ENCODE results near the gene ISYNA1. TPM values are rescaled to one million over a fixed set of nuclear protein-coding genes. Genes with fewer than 3 reads are reported as not detected.

Gene ISYNA1
- polyA plus RNA-seq, 3 donors, result 3.7 TPM; not detected in 2

- Histone ChIP-seq H3K27me3 (ENCODE audit: control insufficient read depth in 2 of 2, insufficient read depth in 2 of 2, low read length in 2 of 2) (no peaks in the 10 kb centered on the region), H3K4me3 (replicated peaks in 1 of 3; ENCODE audit: low read depth in 2 of 3, low read length in 3 of 3) (peak overlapping the region; percentile 57 to 100 (median 97)), H3K36me3 (replicated peaks in 1 of 2; ENCODE audit: control insufficient read depth in 1 of 2, insufficient read depth in 2 of 2, low read length in 2 of 2) (peaks cover 46 to 64% of the 10 kb centered on the region in 2 donors), H3K9ac (ENCODE audit: insufficient read depth, low read length, poor library complexity, severe bottlenecking) (peak overlapping the region; percentile 83), H4K20me1 (ENCODE audit: insufficient read depth, low read length) (peaks cover 76% of the 10 kb centered on the region), H3K9me3 (replicated peaks in 1 of 2; ENCODE audit: control insufficient read depth in 1 of 2, insufficient read depth in 1 of 2, low read length in 2 of 2) (no peaks in the 10 kb centered on the region), H2AFZ (ENCODE audit: insufficient read depth, low read depth, low read length, poor library complexity, severe bottlenecking) (no peak overlapping the region), H3K79me2 (ENCODE audit: insufficient read depth, low read length) (peaks cover 91% of the 10 kb centered on the region), H3K27ac (ENCODE audit: low read depth in 1 of 2, low read length in 2 of 2) (peak overlapping the region; percentile 96 to 97), H3K4me1 (ENCODE audit: control insufficient read depth in 1 of 2, insufficient read depth in 2 of 2, low read length in 2 of 2) (peaks cover 77 to 94% of the 10 kb centered on the region in 2 donors), H3K4me2 (replicated peaks; ENCODE audit: extremely low read depth, low read length, poor library complexity, severe bottlenecking) (peak overlapping the region; percentile 98)
- Mint-ChIP-seq H3K27ac (peak overlapping the region; percentile 95 to 99 (median 98)), H3K4me1 (peaks cover 63% of the 10 kb centered on the region), H3K4me3 (peak overlapping the region; percentile 96 to 98), H3K9me3 (peaks cover 0 to 3% (median under 1%) of the 10 kb centered on the region in 7 donors), H3K27me3 (ENCODE audit: low read depth in 3 of 3) (peaks cover 0 to 4% (median 3%) of the 10 kb centered on the region in 3 donors), H3K36me3 (peaks cover 60 to 78% of the 10 kb centered on the region in 2 donors)
- intact Hi-C loops (cut with micrococcal nuclease), result loop anchor here in 1 of 2 donors (1.0 to 5.0 kb wide), 3 partner anchors 8 to 221 kb away; partner anchors contain the start of genes IFI30 and SSBP4
- WGBS (ENCODE audit: insufficient coverage), result 0% methylated on average over 1 of the region's 5 CpGs
- DNase-seq, result peak; percentile 55 to 65 (median 61)
- no peak for TF ChIP-seq CTCF (IDR thresholded peaks at IDR 0.05)
Observed at GRCh38 chr19:18392926-18393325, 45.0 kb downstream of the ISYNA1 start.

- Histone ChIP-seq H3K4me2 (replicated peaks; ENCODE audit: extremely low read depth, low read length, poor library complexity, severe bottlenecking) (peak overlapping the region; percentile 98), H3K4me3 (replicated peaks in 1 of 3; ENCODE audit: low read depth in 2 of 3, low read length in 3 of 3) (peak overlapping the region; percentile 57 to 100 (median 97)), H2AFZ (ENCODE audit: insufficient read depth, low read depth, low read length, poor library complexity, severe bottlenecking) (no peak overlapping the region), H3K9me3 (replicated peaks in 1 of 2; ENCODE audit: control insufficient read depth in 1 of 2, insufficient read depth in 1 of 2, low read length in 2 of 2) (no peaks in the 10 kb centered on the region), H3K27me3 (ENCODE audit: control insufficient read depth in 2 of 2, insufficient read depth in 2 of 2, low read length in 2 of 2) (no peaks in the 10 kb centered on the region), H3K9ac (ENCODE audit: insufficient read depth, low read length, poor library complexity, severe bottlenecking) (peak overlapping the region; percentile 83), H4K20me1 (ENCODE audit: insufficient read depth, low read length) (peaks cover 76% of the 10 kb centered on the region), H3K79me2 (ENCODE audit: insufficient read depth, low read length) (peaks cover 86% of the 10 kb centered on the region), H3K4me1 (ENCODE audit: control insufficient read depth in 1 of 2, insufficient read depth in 2 of 2, low read length in 2 of 2) (peaks cover 78 to 95% of the 10 kb centered on the region in 2 donors), H3K27ac (ENCODE audit: low read depth in 1 of 2, low read length in 2 of 2) (peak overlapping the region; percentile 96 to 97), H3K36me3 (replicated peaks in 1 of 2; ENCODE audit: control insufficient read depth in 1 of 2, insufficient read depth in 2 of 2, low read length in 2 of 2) (peaks cover 46 to 64% of the 10 kb centered on the region in 2 donors)
- H3K36me3 Mint-ChIP-seq, result peaks cover 60 to 78% of the 10 kb centered on the region in 2 donors
- no peak for TF ChIP-seq CTCF (IDR thresholded peaks at IDR 0.05)
- peaks cover 65% of the 10 kb centered on the region for H3K4me1 Mint-ChIP-seq
- 0% methylated on average over 2 of the region's 11 CpGs for WGBS (ENCODE audit: insufficient coverage)
- peaks cover 0 to 8% (median 3%) of the 10 kb centered on the region in 3 donors for H3K27me3 Mint-ChIP-seq (ENCODE audit: low read depth in 3 of 3)
- H3K4me3 Mint-ChIP-seq, result peak overlapping the region; percentile 96 to 98
- DNase-seq, result peak; percentile 95 to 96 (median 96)
- peak overlapping the region; percentile 95 to 99 (median 98) for H3K27ac Mint-ChIP-seq
- intact Hi-C loops (cut with micrococcal nuclease), result loop anchor here in 1 of 2 donors (2.0 to 5.0 kb wide), 2 partner anchors 26 to 220 kb away; partner anchors contain the start of genes IFI30 and SSBP4
- peaks cover 0 to 3% (median 2%) of the 10 kb centered on the region in 7 donors for H3K9me3 Mint-ChIP-seq
Observed at GRCh38 chr19:18392417-18392816, 45.5 kb downstream of the ISYNA1 start.
